TTC549 (cell line): ENCODE results near the gene SMYD1.
"Not testable (repeated sequence)": the region's sequence is repeated elsewhere in the genome, so short reads cannot be mapped to it uniquely, and the experiment has no call there.

ENCODE experiments used
- FAIRE-seq: peaks from 2 replicates; lab custom pipeline; 2012; peaks lifted over from hg19 to GRCh38; lab: Jason Lieb, UNC

SMYD1 gene

GRCh38 chr2:88067598-88067997, at the start of gene SMYD1:
TSS of gene SMYD1 (plus strand) at chr2:88067825. CDS start at chr2:88067865, 40 bp downstream.
- no peak for FAIRE-seq

GRCh38 chr2:88018077-88018805, 49.4 kb upstream of the SMYD1 start:
- not testable (repeated sequence) for FAIRE-seq

DNA sequence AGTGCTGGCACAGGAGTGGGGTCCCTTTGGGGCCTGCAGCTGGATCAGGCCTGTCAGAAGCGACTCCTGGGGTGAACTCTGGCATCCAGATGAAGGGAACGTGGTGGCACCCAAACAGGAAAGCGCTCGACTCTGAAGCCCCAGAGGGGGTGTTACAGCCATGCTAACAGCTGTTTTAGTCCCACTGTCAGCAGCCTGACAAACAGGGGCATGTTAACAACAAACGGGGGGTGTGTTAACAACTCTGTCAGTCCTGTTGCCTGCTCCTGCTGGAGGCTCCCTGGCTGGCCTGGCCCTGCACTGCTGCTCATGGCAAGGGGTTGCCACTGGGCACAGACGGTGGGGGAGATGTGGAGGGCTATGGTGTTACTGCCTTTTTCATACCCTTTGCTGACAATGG, 48.7 kb upstream of the SMYD1 start:
- FAIRE-seq, result no peak

- no peak for FAIRE-seq
Measured at GRCh38 chr2:88019985-88020384, 47.6 kb upstream of the SMYD1 start.

GRCh38 chr2:88022669-88022921, 45.0 kb upstream of the SMYD1 start:
- FAIRE-seq, result no peak

DNA sequence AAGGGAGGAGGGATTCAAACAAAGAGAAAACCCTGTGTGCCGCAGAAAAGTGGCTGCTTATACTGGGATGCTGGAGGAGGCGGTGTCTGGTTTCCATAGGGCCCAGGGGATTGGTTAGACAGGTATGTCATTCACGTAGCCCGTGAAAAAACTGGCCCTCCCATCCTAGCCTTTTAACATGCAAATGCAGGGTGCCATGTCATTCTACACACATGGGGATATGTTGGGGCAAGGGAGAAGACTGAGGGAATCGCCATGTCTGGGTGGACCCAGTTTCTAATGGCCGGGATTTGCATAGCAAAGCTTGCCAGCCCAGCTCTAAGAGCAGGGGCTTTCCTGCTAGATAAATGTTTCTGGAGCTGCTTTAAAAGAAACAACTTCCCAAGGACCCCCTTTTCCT, 43.1 kb upstream of the SMYD1 start:
- no peak for FAIRE-seq

- no peak for FAIRE-seq
Measured at GRCh38 chr2:88027697-88028389, 39.8 kb upstream of the SMYD1 start.

- FAIRE-seq, result no peak
Measured at GRCh38 chr2:88028931-88029330, 38.7 kb upstream of the SMYD1 start.

- no peak for FAIRE-seq
Measured at GRCh38 chr2:88032070-88032702, 35.4 kb upstream of the SMYD1 start.

- FAIRE-seq, result no peak
Measured at GRCh38 chr2:88036182-88036581, 31.4 kb upstream of the SMYD1 start.

- FAIRE-seq, result no peak
Measured at GRCh38 chr2:88036606-88037005, 31.0 kb upstream of the SMYD1 start.

- FAIRE-seq, result no peak
Measured at GRCh38 chr2:88038263-88039105, 29.1 kb upstream of the SMYD1 start.

DNA sequence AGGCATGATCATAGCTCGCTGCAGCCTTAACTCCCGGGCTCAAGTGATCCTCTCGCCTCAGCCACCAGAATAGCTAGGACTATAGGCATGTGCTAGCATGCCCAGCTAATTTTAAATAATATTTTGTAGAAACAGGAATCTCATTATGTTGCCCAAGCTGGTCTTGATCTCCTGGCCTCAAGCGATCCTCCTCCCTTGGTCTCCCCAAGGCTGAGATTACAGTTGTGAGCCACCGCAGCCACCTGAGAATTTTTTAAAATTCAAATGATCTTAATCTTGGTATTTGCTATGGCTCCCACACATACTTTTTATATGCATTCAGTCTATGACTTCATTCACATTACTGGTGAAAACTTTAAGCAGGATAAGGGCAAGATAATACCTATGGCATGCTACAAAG, 25.1 kb upstream of the SMYD1 start:
- no peak for FAIRE-seq

DNA sequence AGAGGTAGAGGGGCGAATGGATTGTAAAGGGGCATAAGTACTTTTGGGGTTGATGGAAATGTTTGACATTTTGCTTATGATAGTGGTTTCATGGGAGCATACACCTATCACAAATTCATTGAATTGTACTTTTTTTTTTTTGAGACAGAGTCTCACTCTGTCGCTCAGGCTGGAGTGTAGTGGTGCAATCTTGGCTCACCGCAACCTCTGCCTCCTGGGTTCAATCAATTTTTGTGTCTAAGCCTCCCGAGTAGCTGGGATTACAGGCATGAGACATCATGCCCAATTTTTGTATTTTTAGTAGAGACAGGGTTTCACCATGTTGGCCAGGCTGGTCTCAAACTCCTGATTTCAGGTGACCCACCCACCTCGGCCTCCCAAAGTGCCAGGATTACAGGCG, 22.1 kb upstream of the SMYD1 start:
- FAIRE-seq, result not testable (repeated sequence)

- no peak for FAIRE-seq
Measured at GRCh38 chr2:88048541-88048940, 19.1 kb upstream of the SMYD1 start.

DNA sequence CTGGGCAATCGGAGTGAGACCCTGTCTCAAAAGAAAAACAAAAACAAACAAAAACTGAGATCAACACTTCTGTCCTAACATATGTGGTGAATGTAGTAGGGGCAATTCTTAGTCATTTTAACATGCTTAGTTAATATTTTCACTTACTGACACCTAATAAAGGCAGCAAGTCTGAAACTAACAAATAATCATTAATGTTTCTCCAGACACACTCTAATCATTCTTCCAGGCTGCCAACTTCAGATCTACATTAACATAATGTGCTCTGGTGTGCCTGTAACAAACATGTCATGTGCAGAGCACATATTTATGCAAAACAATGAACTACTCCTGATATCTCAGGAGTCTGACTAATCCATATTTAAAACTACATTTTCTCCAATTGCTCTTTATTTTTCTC, 18.0 kb upstream of the SMYD1 start:
- no peak for FAIRE-seq

DNA sequence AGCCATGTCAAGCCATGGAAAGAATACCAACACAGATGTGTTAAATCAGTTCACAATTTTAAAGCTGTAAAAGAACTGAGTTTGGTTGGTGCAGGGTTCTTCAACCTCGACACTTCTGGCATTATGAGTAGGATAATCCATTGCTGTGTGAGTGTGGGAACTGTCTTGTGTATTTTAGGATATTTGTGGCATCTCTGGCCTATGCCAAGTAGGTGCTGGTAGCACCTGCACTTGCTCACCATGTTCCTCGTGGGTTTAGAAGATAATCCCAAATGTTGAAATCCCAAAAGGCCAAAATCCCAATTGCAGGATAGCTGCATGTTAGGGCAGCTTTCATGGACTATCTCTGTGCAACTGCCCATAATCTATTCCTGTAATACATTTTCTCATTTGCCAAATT, 15.8 kb upstream of the SMYD1 start:
- no peak for FAIRE-seq

DNA sequence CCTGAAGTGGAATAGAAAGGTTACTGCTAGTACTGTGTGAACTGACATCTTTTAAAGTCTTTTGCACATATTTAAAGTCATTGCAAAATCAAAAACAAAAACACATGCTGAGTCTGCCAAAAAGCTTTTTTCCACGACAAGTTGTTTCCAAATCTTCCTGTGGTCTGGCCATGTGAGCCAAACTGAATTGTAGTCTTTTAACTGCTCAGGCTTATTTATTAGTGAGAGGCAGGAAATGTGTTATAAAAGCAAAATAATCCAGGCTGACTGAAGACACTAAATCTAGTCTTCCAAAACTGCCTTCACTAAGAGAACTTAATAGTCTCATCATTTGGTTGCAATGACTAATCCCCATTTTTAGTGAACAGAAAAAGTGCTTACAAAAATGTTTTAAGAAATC, 14.3 kb upstream of the SMYD1 start:
- FAIRE-seq, result no peak

DNA sequence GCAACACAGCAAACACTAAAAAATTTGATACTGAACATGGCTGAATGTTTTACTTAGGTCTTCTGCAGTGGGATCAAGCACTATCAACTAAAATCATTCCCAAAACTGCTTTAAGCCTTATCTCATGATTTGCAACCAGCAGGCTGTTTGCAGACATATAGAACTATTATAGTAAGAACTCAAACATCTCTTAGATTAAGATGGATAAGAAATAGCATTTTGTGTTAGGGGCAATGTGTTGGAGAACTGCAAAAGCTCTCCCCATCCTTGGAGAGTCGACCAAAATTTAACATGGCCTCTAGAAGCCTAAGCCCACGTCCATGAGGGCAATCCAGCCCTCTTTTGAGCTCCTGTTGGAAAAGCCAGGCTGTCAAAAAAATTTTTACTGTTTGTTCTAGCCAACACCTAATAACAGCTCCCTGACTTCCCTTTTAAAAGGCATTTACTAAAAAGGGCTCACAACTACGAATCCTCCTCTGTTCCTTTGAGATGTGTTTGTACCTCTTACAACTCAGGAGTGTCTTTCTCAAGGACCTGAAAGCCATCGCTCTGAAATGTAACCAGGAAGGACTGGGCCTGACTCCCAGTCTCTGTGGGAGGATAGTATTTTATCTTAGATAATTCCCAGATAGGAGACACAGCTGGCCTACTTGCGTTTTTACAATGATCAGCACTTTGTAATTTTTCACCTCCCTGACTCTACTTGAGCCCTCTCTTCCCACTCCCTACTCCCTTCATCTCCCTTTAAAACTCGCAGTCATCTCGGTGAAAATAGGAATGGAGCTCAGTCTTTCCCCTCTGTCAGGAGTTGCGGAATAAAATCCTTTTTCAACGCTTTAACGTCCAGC, 13.5 kb upstream of the SMYD1 start:
- FAIRE-seq, result no peak

DNA sequence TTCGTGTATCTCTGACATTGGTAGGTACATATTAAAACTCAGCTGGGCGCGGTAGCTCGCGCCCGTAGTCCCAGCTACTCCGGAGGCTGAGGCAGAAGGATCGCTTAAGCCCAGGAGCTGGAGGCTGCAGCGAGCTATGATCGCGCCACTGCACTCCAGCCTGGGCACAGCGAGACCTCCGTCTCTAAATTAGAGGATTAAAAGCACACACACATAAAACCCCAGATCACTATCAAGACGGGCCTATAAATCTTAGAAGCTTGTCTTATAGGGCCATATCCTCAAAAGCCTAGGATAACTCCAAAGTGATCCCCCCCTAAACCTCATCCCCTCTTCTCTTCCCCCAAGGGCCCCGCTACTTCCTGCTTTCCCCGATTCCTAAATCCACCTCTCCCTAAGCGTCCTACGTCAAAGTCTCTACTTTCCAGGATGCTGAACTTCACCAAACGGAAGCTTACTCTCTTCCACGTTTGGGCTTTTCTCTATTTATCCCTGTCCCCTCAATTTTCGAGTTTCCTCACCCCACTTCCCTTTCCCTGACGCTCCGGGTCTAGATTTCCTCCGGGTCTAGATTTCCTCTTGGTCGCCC, 12.7 kb upstream of the SMYD1 start:
- FAIRE-seq, result no peak

DNA sequence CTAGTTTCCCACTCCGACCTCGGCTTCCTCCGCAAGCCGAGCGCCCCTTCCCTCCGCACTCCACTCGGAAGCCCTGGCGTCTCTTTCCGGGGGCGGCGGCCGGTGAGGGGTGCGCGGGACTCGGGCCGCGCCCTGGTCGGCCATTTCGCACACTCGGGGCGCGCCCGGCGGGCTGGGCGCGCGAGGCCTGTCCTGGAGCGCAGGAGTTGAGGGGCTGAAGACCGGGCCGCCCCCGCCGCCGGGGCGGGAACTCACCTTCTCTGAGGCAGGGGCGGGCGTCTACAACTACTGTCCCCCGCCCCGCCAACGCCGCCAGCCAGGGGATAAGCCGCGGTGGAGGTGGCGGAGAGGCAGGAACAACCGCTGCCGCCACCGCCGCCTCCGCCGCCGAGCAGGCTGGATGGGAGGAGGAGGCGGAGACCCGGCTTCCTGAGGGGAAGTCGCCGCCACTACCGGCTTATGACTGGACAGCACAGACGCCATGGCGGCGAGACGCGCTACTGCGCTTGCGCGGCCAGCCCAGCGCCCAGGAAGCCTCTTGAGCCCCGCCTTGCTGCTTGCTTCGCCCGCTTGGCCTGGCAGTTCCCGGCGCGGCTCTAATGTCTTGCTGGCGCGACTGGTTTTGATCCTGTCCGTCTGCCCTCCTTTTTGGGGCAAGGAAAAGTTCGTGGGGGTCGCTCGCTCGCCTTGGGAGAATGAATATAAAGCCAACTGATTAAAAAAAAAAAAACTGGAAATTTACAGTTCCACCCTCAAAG, 12.1 kb upstream of the SMYD1 start, which contains the start of gene KRCC1:
KRCC1 (minus strand) TSS at position 413 of the 758 bp plus-strand sequence. CDS start 27,220 bp downstream, outside the sequence.
- no peak for FAIRE-seq
